ENCODE results near the gene MED27.

GRCh38 chr9:131963072-131964030, 116.3 kb downstream of the MED27 start:
- TF ChIP-seq CTCF (IDR thresholded peaks at IDR 0.05; ENCODE audit: control extremely low read depth in 1 of 3, insufficient read depth in 1 of 3, low read depth in 1 of 3, low read length in 3 of 3) (no peak), SIRT6 (IDR thresholded peaks at IDR 0.05; ENCODE audit: low read length) (no peak), CREB1 (IDR thresholded peaks at IDR 0.05) (no peak), ATF3 (IDR thresholded peaks at IDR 0.05; ENCODE audit: insufficient read depth, low read depth, low read length) (no peak), EGR1 (IDR thresholded peaks at IDR 0.05; ENCODE audit: borderline replicate concordance, low read depth, low read length) (no peak)
